RPMI7951 (cell line): Measurements from ENCODE around the gene MBOAT1. TPM values are rescaled to one million over a fixed set of nuclear protein-coding genes. Genes with fewer than 3 reads are reported as not detected.
"Not testable (repeated sequence)": the region's sequence is repeated elsewhere in the genome, so short reads cannot be mapped to it uniquely, and the experiment has no call there.

ENCODE experiments used
- DNase-seq: peaks from one replicate; pipeline ENCODE4 v3.0.0-alpha.2; 2012; ENCODE audit warnings: low read depth
- total RNA-seq: library from RNA; depleted of rRNA; stranded (reverse); fragments of >200 nt; shearing (Covaris generic); gene quantifications from 2 replicates; pipeline ENCODE4 v1.2.3, GENCODE V29; 2014

MBOAT1 gene
- total RNA-seq, 1 experiment from 2014 or later, result 20.5 TPM

GRCh38 chr6:20172842-20173456, 39.3 kb downstream of the MBOAT1 start:
- no peak for DNase-seq

GRCh38 chr6:20170455-20171148, 41.7 kb downstream of the MBOAT1 start:
- DNase-seq, result no peak

- no peak for DNase-seq
These were observed 42.5 kb downstream of the MBOAT1 start for GRCh38 chr6:20169786-20170185.

- DNase-seq, result no peak
These were observed 43.1 kb downstream of the MBOAT1 start for GRCh38 chr6:20169119-20169557.

- no peak for DNase-seq
These were observed 43.6 kb downstream of the MBOAT1 start for GRCh38 chr6:20168690-20169089.

- DNase-seq, result no peak
These were observed 44.7 kb downstream of the MBOAT1 start for GRCh38 chr6:20167601-20168000.

- DNase-seq, result no peak
These were observed 46.1 kb downstream of the MBOAT1 start for GRCh38 chr6:20166210-20166609.

- no peak for DNase-seq
These were observed 49.8 kb downstream of the MBOAT1 start for GRCh38 chr6:20162515-20162914.

GRCh38 chr6:20160541-20161283, 51.6 kb downstream of the MBOAT1 start:
- DNase-seq, result peak; percentile 10

GRCh38 chr6:20159781-20160540, 52.3 kb downstream of the MBOAT1 start:
- peak; percentile 22 for DNase-seq

- no peak for DNase-seq
These were observed 53.2 kb downstream of the MBOAT1 start for GRCh38 chr6:20159098-20159497.

GRCh38 chr6:20158676-20159075, 53.6 kb downstream of the MBOAT1 start:
- DNase-seq, result no peak

- no peak for DNase-seq
These were observed 55.4 kb downstream of the MBOAT1 start for GRCh38 chr6:20156824-20157223.

GRCh38 chr6:20154753-20155152, 57.5 kb downstream of the MBOAT1 start:
- DNase-seq, result no peak

GRCh38 chr6:20153194-20153593, 59.1 kb downstream of the MBOAT1 start:
- DNase-seq, result no peak

- DNase-seq, result no peak
These were observed 63.8 kb downstream of the MBOAT1 start for GRCh38 chr6:20148433-20148832.

- DNase-seq, result no peak
These were observed 64.8 kb downstream of the MBOAT1 start for GRCh38 chr6:20147469-20147868.

GRCh38 chr6:20146831-20147230, 65.4 kb downstream of the MBOAT1 start:
- not testable (repeated sequence) for DNase-seq

GRCh38 chr6:20146291-20146690, 66.0 kb downstream of the MBOAT1 start:
- no peak for DNase-seq

GRCh38 chr6:20142866-20143265, 69.4 kb downstream of the MBOAT1 start:
- DNase-seq, result no peak

GRCh38 chr6:20141931-20142330, 70.3 kb downstream of the MBOAT1 start:
- DNase-seq, result no peak
